HEK293 (cell line): ENCODE measurements around the gene DRC7.

Source experiments
- CTCF ChIA-PET: fragments of 350-600 bp; formaldehyde crosslinking; extraction: SDS; loops from one replicate; lab custom pipeline; 2021; ENCODE audit warnings: antibody characterized with exemption; lab: Yijun Ruan, JAX
- POLR2A ChIA-PET: fragments of 300-600 bp; formaldehyde crosslinking; extraction: SDS; loops from one replicate; lab custom pipeline; 2020; ENCODE audit warnings: antibody characterized with exemption, inconsistent platforms; lab: Yijun Ruan, JAX
- H3K27ac ChIP-seq: fragments of 200-500 bp; sonication (Bioruptor generic); 2 replicates; pipeline ENCODE4 v1.5.1; 2014; ENCODE audit warnings: low read depth, low read length, control low read depth, inconsistent platforms; ENCODE audit errors: extremely low read depth
- H3K36me3 ChIP-seq, 2 experiments: fragments of 200-500 bp in 1 of 2; sonication (Bioruptor generic) in 1 of 2; 1 replicate in 1 of 2; 2 replicates in 1 of 2; pipeline ENCODE4 v1.5.1; 2014 to 2017; ENCODE audit warnings: inconsistent platforms in 2 of 2, low read length in 2 of 2; ENCODE audit not compliant: control insufficient read depth in 2 of 2, insufficient read depth in 1 of 2
- H3K4me1 ChIP-seq: fragments of 200-500 bp; sonication (Bioruptor generic); 2 replicates; pipeline ENCODE4 v1.5.1; 2014; ENCODE audit warnings: mild to moderate bottlenecking, low read length, inconsistent platforms; ENCODE audit not compliant: control insufficient read depth, insufficient read depth
- H3K4me3 ChIP-seq: 2 replicates; pipeline ENCODE4 v1.5.1; 2011; ENCODE audit warnings: low read depth, mild to moderate bottlenecking, control low read depth, low read length, moderate library complexity
- H3K9me3 ChIP-seq: fragments of 200-500 bp; sonication (Bioruptor generic); 2 replicates; pipeline ENCODE4 v1.5.1; 2014; ENCODE audit warnings: low read depth, low read length, inconsistent platforms; ENCODE audit not compliant: control insufficient read depth, insufficient read depth
- GLIS1 ChIP-seq: fragments of 450-650 bp; formaldehyde crosslinking; IDR thresholded peaks from 2 replicates; pipeline ENCODE4 v1.5.1; 2016; ENCODE audit warnings: missing biosample characterization, missing genetic modification characterization
- SETDB1 ChIP-seq: IDR thresholded peaks from one replicate; pipeline ENCODE4 v1.6.1; 2017; ENCODE audit warnings: mild to moderate bottlenecking, low read length, moderate library complexity, mixed read lengths; ENCODE audit not compliant: insufficient read length
- SP3 ChIP-seq: fragments of 450-650 bp; formaldehyde crosslinking; IDR thresholded peaks from 2 replicates; pipeline ENCODE4 v1.5.1; 2016; ENCODE audit warnings: missing biosample characterization, missing genetic modification characterization
- SP7 ChIP-seq: fragments of 450-650 bp; formaldehyde crosslinking; IDR thresholded peaks from 2 replicates; pipeline ENCODE4 v1.5.1; 2016; ENCODE audit warnings: missing biosample characterization, missing genetic modification characterization
- YY1 ChIP-seq: fragments of 450-650 bp; formaldehyde crosslinking; IDR thresholded peaks from 2 replicates; pipeline ENCODE4 v1.5.1; 2018; ENCODE audit warnings: missing biosample characterization, missing genetic modification characterization
- ZFHX2 ChIP-seq: fragments of 450-650 bp; formaldehyde crosslinking; conservative IDR thresholded peaks from 2 replicates; pipeline ENCODE4 v1.5.1; 2016; ENCODE audit warnings: missing biosample characterization, missing genetic modification characterization
- ZNF112 ChIP-seq: fragments of 450-650 bp; formaldehyde crosslinking; IDR thresholded peaks from 2 replicates; pipeline ENCODE4 v1.5.0; 2017; ENCODE audit warnings: missing biosample characterization, missing genetic modification characterization
- ZNF26 ChIP-seq: fragments of 450-650 bp; formaldehyde crosslinking; IDR thresholded peaks from 2 replicates; pipeline ENCODE4 v1.5.1; 2016; ENCODE audit warnings: missing biosample characterization, missing genetic modification characterization
- ZNF335 ChIP-seq: fragments of 450-650 bp; formaldehyde crosslinking; conservative IDR thresholded peaks from 2 replicates; pipeline ENCODE4 v1.5.1; 2016; ENCODE audit warnings: missing biosample characterization, missing genetic modification characterization
- ZNF514 ChIP-seq: fragments of 450-650 bp; formaldehyde crosslinking; IDR thresholded peaks from 2 replicates; pipeline ENCODE4 v1.5.1; 2016; ENCODE audit warnings: missing biosample characterization, missing genetic modification characterization
- TF ChIP-seq, protein P1 (sequence below): fragments of 450-650 bp; formaldehyde crosslinking; IDR thresholded peaks from 2 replicates; pipeline ENCODE4 v1.5.1; 2016; ENCODE audit warnings: missing biosample characterization, missing genetic modification characterization
- TF ChIP-seq, protein P2 (sequence below): fragments of 450-650 bp; formaldehyde crosslinking; IDR thresholded peaks from 2 replicates; pipeline ENCODE4 v1.5.1; 2016; ENCODE audit warnings: missing biosample characterization, missing genetic modification characterization, borderline replicate concordance
- TF ChIP-seq, protein P3 (sequence below): fragments of 450-650 bp; formaldehyde crosslinking; IDR thresholded peaks from 2 replicates; pipeline ENCODE4 v1.5.1; 2016; ENCODE audit warnings: missing biosample characterization, missing genetic modification characterization

DRC7 gene

DNA sequence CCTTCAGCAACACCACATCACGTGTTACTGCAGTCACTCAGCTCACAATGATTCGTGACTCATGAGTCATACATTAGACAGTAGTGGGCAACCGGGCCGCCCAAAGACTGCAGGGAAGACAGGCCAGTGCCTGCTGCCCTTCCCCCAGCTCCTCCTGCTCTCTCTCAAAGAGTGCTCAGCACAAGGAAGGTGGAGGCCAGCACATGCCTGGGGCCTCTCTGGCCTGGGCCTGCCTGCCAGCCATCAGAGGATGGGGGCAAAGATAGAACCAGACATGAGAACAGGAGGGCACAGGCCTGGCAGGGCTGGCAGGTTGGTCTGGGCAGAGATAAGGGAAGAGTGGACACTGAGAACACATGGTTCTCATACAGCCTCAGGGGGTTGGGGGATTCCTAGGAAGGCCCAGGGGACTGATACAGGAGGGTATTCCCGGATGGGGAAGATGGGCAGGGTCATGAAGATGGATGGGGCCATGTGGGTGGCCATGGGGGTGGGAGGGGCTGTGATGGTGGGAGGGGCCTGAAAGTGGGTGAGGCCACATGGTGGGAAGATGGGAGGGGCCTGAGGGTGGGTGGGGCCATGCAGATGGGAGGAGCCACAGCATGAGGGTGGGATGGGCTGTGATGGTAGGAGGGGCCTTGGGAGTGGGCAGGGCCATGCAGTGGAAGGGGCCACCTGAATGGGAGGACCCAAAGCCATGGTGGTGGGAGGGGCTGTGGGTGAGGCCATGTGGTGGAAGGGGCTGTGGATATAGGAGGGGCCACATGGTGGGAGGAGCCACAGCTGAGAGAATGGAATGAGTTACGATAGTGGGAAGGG lies 69.9 kb downstream of the DRC7 start (continued):
- no peak for TF ChIP-seq YY1 (tag by site-specific recombination)
- TF ChIP-seq SETDB1, result no peak
- peak; percentile 46 for TF ChIP-seq ZFHX2 (tag by site-specific recombination)
- TF ChIP-seq, protein P1, sequence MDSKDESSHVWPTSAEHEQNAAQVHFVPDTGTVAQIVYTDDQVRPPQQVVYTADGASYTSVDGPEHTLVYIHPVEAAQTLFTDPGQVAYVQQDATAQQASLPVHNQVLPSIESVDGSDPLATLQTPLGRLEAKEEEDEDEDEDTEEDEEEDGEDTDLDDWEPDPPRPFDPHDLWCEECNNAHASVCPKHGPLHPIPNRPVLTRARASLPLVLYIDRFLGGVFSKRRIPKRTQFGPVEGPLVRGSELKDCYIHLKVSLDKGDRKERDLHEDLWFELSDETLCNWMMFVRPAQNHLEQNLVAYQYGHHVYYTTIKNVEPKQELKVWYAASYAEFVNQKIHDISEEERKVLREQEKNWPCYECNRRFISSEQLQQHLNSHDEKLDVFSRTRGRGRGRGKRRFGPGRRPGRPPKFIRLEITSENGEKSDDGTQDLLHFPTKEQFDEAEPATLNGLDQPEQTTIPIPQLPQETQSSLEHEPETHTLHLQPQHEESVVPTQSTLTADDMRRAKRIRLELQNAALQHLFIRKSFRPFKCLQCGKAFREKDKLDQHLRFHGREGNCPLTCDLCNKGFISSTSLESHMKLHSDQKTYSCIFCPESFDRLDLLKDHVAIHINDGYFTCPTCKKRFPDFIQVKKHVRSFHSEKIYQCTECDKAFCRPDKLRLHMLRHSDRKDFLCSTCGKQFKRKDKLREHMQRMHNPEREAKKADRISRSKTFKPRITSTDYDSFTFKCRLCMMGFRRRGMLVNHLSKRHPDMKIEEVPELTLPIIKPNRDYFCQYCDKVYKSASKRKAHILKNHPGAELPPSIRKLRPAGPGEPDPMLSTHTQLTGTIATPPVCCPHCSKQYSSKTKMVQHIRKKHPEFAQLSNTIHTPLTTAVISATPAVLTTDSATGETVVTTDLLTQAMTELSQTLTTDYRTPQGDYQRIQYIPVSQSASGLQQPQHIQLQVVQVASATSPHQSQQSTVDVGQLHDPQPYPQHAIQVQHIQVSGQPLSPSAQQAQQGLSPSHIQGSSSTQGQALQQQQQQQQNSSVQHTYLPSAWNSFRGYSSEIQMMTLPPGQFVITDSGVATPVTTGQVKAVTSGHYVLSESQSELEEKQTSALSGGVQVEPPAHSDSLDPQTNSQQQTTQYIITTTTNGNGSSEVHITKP (tag by site-specific recombination), result peak; percentile 97; the same call in 1 of the 2 replicates
- TF ChIP-seq, protein P2, sequence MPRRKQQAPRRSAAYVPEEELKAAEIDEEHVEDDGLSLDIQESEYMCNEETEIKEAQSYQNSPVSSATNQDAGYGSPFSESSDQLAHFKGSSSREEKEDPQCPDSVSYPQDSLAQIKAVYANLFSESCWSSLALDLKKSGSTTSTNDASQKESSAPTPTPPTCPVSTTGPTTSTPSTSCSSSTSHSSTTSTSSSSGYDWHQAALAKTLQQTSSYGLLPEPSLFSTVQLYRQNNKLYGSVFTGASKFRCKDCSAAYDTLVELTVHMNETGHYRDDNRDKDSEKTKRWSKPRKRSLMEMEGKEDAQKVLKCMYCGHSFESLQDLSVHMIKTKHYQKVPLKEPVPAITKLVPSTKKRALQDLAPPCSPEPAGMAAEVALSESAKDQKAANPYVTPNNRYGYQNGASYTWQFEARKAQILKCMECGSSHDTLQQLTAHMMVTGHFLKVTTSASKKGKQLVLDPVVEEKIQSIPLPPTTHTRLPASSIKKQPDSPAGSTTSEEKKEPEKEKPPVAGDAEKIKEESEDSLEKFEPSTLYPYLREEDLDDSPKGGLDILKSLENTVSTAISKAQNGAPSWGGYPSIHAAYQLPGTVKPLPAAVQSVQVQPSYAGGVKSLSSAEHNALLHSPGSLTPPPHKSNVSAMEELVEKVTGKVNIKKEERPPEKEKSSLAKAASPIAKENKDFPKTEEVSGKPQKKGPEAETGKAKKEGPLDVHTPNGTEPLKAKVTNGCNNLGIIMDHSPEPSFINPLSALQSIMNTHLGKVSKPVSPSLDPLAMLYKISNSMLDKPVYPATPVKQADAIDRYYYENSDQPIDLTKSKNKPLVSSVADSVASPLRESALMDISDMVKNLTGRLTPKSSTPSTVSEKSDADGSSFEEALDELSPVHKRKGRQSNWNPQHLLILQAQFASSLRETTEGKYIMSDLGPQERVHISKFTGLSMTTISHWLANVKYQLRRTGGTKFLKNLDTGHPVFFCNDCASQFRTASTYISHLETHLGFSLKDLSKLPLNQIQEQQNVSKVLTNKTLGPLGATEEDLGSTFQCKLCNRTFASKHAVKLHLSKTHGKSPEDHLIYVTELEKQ, result no peak
- peak; percentile 83 for TF ChIP-seq ZNF335
- TF ChIP-seq, protein P3, sequence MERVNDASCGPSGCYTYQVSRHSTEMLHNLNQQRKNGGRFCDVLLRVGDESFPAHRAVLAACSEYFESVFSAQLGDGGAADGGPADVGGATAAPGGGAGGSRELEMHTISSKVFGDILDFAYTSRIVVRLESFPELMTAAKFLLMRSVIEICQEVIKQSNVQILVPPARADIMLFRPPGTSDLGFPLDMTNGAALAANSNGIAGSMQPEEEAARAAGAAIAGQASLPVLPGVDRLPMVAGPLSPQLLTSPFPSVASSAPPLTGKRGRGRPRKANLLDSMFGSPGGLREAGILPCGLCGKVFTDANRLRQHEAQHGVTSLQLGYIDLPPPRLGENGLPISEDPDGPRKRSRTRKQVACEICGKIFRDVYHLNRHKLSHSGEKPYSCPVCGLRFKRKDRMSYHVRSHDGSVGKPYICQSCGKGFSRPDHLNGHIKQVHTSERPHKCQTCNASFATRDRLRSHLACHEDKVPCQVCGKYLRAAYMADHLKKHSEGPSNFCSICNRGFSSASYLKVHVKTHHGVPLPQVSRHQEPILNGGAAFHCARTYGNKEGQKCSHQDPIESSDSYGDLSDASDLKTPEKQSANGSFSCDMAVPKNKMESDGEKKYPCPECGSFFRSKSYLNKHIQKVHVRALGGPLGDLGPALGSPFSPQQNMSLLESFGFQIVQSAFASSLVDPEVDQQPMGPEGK, result peak; percentile 79
- 0 out of 2 replicates have a peak, but pooled peaks have one; percentile 35 for TF ChIP-seq SP7
- peak; percentile 22; the same call in 1 of the 2 replicates for TF ChIP-seq GLIS1 (tag by site-specific recombination)
- peak; percentile 80 for TF ChIP-seq SP3 (tag by site-specific recombination)
- TF ChIP-seq, all 188 proteins: peak for 20

- no peak overlapping the region for H3K4me3 ChIP-seq
- peaks cover 0 to 18% of the 10 kb centered on the region in 2 experiments; a peak in 2 of 3 replicates for H3K36me3 ChIP-seq
- H3K27ac ChIP-seq, result no peak overlapping the region
- CTCF ChIA-PET, result interaction anchor here (0.6 kb wide), 1 partner anchor 188 kb away, joined by 3 read pairs; no protein-coding TSS in a partner anchor
- TF ChIP-seq, protein P1 (tag by site-specific recombination), result peak; percentile 96
- TF ChIP-seq ZNF26 (no peak), ZNF112 (tag by site-specific recombination) (no peak), ZNF514 (no peak)
- no peaks in the 10 kb centered on the region for H3K9me3 ChIP-seq
- POLR2A ChIA-PET, result interaction anchor here (1.3 kb wide), 1 partner anchor 30 kb away, joined by 7 read pairs; the partner anchor contains the start of gene KATNB1
- H3K4me1 ChIP-seq, result peaks cover 4% of the 10 kb centered on the region
These were observed 70.6 kb downstream of the DRC7 start for GRCh38 chr16:57765160-57765728.
